HG02678 (cell line): ENCODE measurements around the gene TMEM125.

ENCODE experiments used
- ATAC-seq: cut with Tn5 transposase; IDR thresholded peaks from one replicate; pipeline ENCODE4 v1.9.1; 2021; ENCODE audit warnings: mild to moderate bottlenecking, moderate library complexity; ENCODE audit not compliant: unreplicated experiment

Gene TMEM125

GRCh38 chr1:43246466-43247213 is 23.1 kb upstream of the TMEM125 start:
- ATAC-seq: no peak

DNA sequence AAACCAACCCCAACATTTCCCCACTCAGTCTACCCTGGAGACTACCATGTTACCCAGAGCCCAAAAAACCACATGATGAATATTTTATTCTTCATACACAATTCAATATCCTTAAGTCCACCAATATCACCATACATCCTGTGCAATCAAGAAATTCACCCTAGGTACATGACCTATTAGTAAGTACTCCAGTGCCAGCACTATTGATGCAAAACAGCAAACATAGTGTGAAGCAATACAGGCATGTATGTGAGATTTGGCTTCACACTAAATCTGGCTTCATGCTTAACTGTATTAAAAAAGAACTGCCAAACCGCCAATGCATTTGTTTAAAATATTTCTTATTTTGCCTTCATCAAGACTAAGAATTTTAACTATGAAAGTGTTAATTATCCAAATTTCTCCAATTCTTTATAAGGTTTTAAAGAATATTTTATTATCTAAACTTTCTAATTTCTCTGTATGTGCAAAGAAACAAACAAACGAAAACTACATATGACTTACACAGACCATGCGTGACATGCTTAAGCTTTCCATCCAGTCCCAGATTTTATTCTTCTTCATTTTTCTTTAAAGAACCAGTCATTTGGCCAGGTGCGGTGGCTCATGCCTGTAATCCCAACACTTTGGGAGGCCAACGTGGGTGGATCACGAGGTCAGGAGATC is 22.4 kb upstream of the TMEM125 start:
- ATAC-seq: no peak

DNA sequence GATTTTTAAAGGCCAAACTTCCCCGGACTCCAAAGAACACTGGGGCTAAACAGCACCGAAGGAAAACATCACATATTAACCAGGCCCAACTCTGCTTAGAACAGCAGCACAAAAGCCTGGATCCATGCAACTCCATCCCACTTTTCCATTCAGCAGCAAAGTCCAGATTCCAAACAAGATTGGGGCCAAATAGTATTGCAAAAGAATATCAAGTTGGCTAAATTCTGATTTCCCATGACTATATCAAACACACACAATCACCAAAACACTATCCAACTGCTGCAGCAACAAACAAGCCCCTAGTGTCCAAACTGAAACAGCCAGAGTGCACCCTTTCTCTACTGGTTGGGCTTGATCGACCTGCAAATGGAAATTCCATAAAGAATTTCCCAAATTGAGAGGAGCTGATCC is 19.4 kb upstream of the TMEM125 start:
- no peak for ATAC-seq

GRCh38 chr1:43251024-43251423 is 18.8 kb upstream of the TMEM125 start:
- ATAC-seq: no peak

DNA sequence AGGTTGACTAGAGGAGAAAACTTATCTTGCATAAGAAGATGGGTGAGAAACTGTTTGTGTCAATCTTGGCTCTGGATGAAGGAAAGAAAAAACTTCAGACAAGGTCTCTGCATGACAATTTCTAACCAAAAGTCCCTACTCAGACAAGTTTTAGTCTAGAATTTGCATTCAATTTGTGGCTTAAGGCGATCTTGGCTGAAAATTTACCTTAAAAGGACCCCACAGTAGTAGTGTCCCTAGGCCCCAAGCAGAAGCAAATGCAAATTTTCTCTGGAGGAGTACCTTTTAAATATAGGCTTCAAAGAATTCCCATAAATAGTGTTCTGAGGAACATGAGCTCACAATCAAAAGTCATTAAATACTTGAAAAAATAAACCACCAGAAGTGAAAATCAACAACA is 17.6 kb upstream of the TMEM125 start:
- no peak for ATAC-seq

DNA sequence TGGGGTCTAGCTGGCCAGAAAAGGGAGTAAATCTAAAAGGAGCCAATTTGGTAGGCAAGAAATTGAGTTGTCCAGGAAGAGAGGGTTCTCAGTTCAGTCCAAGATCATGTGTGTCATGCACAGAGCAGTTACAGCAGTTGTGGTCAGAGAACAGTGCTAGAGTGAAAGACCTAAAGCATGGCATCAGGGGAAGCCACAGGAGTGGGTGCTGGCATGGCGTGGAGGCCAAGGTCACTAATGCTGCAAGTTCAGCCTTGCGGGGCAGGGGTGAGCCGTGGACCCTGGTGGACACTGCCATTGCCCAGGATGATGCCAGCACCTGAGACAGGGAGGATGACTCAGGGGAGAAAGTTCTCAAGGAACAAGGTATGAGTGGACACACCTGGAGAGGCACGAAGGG is 16.6 kb upstream of the TMEM125 start:
- ATAC-seq: no peak

DNA sequence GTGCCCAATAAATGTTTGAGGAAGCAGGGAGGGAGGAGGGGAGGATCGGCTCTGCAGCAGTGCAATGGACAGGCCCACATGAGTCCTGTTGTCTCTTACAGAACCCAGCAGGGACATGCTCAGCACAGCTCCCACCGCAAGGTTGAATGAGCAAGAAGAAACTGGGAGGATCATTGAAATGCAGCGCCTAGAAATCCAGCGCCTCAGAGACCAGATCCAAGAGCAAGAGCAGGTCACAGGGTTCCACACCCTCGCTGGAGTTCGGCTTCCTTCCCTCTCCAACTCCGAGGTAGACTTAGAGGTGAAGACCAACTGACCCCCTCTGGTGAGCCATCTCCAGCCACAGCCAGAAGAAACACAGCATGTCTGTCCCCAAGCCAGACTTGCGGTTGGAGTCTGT is 15.9 kb upstream of the TMEM125 start:
- no peak for ATAC-seq

DNA sequence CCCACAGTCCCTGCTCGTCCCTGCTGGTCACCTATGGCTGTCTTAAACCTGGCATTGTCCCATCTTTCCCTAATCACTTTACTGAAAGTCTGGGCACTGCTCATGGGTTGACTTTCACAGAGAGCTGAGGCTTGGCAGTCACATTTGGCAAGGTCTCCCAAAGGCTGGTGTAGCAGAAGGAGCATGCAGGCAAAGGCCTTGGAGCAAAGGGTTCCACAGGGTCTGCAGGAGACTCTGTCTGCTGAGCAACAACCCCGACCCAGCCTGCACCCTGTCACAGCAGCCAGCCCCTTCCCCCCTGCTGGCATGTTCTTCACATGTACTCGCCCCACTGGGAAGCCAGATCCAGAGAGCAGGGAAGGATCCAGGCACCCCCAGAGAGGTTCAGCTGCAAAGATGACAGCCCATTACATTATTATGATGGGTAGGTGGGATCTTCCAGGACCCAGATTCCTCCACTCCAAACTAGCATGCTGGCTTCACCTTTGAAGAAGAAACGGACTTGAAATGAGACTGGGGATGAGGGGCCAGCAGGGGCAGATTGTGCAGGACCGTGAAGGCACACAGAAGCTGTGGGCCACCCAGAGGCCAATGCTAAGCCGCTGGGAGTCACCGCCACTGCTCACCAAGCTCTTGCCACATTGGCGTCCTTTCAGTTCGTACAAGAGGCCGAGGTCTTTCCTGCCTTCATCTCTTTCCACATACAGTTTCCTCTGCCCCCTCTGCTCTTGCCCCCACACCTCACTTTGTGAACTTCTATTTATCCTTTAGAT is 14.2 kb upstream of the TMEM125 start:
- no peak for ATAC-seq

GRCh38 chr1:43256675-43257570 is 12.9 kb upstream of the TMEM125 start:
- ATAC-seq: no peak

DNA sequence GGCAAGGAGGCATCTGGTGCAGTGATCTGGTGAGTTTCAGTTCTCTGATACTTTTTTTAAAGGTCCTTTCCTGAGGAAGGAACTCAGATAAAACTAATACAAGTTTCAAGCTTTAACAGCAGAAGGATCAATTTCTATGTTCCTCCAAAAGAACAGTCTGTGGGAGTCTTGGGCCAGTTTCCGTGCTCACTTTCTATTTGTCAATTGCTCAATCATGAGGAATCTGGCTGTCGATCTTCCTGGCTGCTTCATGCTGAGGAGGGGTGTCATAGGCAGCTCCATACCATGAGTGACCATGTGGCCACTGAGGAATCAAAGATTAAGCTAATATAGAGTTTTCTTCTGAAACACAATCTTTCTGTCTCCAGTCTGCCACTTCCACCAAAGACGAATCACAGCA is 11.4 kb upstream of the TMEM125 start:
- ATAC-seq: no peak

DNA sequence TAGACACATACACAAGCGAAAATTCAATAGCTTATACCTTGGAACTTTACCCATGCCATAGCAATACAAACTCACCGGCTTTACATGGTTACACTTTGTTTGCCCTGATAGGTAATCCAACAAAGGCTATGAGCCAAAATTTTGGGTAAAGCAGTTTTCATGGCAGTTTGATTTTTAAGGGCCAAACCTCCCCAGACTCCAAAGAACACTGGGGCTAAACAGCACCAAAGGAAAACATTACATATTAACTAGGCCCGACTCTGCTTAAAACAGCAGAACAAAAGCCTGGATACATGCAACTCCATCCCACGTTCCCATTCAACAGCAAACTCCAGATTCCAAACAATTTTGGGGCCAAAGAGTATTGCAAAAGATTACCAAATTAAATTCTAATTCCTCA is 4.4 kb upstream of the TMEM125 start:
- ATAC-seq: no peak

DNA sequence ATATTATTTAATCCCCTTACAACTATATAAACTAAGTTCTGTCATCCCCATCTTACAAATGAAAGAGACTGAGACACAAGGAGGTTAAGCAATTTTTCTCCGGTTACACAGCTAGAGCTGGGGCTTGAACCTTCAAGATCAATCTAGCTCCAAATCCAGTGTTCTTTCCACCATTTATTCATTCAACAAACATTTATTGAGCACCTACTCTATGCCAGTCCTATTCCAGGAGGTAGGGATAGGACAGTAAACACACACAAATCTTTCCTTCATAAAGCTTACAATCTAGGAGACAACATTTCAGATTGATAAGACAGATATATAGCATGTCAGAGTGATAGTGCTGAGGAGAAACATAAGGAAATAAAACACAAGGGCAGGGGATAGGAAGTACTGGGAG is 2.9 kb upstream of the TMEM125 start:
- no peak for ATAC-seq

DNA sequence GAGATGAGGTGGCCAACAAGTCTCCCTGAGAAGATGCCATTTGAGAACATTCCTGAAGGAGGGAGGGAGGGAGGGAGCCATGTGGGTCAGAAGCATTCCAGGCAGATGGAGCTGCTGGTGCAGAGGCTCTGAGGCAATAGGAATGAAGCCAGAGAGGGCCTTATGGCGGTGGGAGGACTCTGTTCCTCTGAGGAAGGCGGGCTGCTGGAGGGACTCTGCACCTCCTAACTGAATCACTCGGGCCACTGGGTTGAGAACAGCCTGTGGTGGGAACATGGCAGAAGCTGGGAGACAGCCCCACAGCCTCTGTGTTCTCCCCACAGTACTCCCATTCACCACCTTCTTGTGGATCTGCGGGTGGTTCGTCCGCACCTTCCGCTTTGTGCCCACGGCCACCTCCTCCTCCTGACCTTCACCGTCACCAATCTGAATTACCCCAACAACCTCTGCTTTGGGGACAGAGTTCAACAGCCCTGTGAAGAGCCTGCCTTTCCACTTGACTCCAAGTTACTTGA is 2.4 kb upstream of the TMEM125 start:
- ATAC-seq: no peak

- ATAC-seq: no peak
Measured at GRCh38 chr1:43267818-43268425, 1.9 kb upstream of the TMEM125 start.

GRCh38 chr1:43270421-43271095 is 775 bp downstream of the TMEM125 start:
- ATAC-seq: no peak

DNA sequence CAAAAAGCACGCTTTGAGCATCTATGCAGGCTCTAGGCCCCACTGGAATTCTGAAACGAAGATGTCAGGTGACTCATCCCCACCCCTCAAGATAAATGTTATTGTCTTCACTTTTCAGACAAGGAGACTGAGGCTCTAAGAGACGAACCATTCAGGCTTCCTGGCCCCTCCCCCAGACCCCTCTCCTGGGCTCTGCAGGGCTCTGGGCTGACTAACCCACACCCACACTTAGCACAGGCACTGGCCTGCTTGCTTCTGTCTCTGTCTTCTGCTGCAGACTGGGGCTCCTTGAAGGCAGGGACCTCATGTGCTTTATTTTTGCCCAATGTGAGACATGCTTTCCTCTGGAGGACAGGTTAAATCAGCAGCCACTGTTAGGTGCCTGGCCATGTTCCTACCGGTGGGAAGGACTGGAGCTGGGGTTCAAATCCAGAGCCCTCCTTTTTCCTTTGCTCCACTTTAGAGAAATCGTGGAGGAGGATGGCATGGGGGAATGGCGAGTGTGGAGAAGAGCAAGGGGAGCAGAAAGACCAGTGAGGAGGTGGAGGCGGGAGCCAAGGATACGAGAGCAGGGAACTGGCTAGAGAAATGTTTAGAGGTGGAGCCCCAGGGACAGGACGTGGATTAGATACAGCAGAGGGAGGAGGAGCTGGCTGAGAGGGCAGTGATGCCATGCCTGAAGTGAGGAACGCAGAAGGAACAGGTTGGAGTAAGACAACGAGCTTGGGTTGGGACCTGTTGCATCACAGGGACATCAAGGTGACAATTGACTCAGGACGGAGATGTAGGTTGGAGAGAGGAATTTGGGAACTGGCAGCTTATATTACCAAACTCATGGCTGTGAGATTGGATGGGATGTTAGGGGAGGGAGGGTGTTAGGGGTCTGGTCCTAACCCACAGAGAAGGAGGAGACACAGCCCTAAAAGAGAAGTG is 1.7 kb downstream of the TMEM125 start:
- ATAC-seq: no peak

DNA sequence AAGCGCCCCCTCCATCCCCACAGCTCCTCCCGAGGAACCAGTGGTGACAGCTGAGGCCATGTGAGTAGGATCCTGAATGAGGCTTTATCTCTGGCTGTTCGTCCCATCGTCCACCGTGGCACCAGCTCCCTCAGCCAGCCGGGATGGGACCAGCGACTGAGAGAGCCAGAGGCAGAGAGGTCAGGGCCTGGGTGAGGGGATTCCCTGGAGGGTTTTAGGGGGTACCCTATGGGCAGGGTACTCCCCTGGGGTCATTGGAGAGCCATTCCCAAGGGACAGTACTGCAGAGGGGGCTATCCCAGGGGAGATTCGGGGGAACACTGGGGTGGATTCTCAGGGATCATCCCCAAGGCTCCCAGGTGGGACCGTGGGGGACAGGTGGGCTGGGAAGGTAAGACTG is 2.4 kb downstream of the TMEM125 start:
- no peak for ATAC-seq
